ENCODE results near the gene LIN7B.

GRCh38 chr19:49140951-49141350 is 26.8 kb downstream of the LIN7B start:
- no peak for TF ChIP-seq POLR2AphosphoS5 (IDR thresholded peaks at IDR 0.05)
- TF ChIP-seq CTCF (IDR thresholded peaks at IDR 0.05): no peak

All from stomach (tissue), 4 donors.